GM12892 (cell line): Measurements from ENCODE around the gene AKAP13.
"Not testable (repeated sequence)": the region's sequence is repeated elsewhere in the genome, so short reads cannot be mapped to it uniquely, and the experiment has no call there.

Source experiments
- POLR2A ChIP-seq: IDR thresholded peaks from 2 replicates; pipeline ENCODE4 v1.6.1; 2011; ENCODE audit warnings: low read depth, low read length, control low read depth
- POLR2AphosphoS5 ChIP-seq: IDR thresholded peaks from 2 replicates; pipeline ENCODE4 v1.6.1; 2011; ENCODE audit warnings: low read depth, low read length, control low read depth
- TAF1 ChIP-seq: IDR thresholded peaks from 2 replicates; pipeline ENCODE4 v1.6.1; 2011; ENCODE audit warnings: low read depth, mild to moderate bottlenecking, control low read depth, low read length, borderline replicate concordance

GRCh38 chr15:85487796-85488195 lies 107.4 kb downstream of the AKAP13 start:
- not testable (repeated sequence) for TF ChIP-seq POLR2AphosphoS5, POLR2A, TAF1
